Measurements from ENCODE around the gene DIPK2B. TPM values are rescaled to one million over a fixed set of nuclear protein-coding genes. Genes with fewer than 3 reads are reported as not detected.

DIPK2B gene
- total RNA-seq, 1 experiment from 2014 or later = not detected

- H3K4me3 Mint-ChIP-seq = no peak overlapping the region
- no CpG with 5 or more reads among the region's 6 CpGs for WGBS (ENCODE audit: extremely low coverage, insufficient read length, low lambda C conversion rate)
Measured at GRCh38 chrX:45187731-45188130, 12.9 kb downstream of the DIPK2B start.

More at GRCh38 chrX:45187731-45188130, 12.9 kb downstream of the DIPK2B start:
- no peaks in the 10 kb centered on the region for H3K27me3 ChIP-seq (ENCODE audit: insufficient read depth, low read length)
- no peak overlapping the region for H4K8ac ChIP-seq (replicated peaks; ENCODE audit: insufficient read length, low read depth, low read length)
- Mint-ChIP-seq H3K36me3 (ENCODE audit: insufficient read depth in 1 of 3, low read depth in 3 of 3) (peaks cover 0 to 3% (median 0%) of the 10 kb centered on the region in 3 experiments; a peak in 2 of 7 replicates), H3K27ac (no peak overlapping the region), H3K9me3 (peaks cover 59 to 65% of the 10 kb centered on the region in 2 experiments), H3K27me3 (ENCODE audit: low read depth) (peaks cover 2% of the 10 kb centered on the region; the same call in 1 of the 2 replicates), H3K4me1 (peaks cover 2 to 8% of the 10 kb centered on the region in 2 experiments; a peak in 2 of 4 replicates)
- no peaks in the 10 kb centered on the region for H3K79me2 ChIP-seq (ENCODE audit: insufficient read depth, low read length)
- no peak overlapping the region for H3T11ph ChIP-seq (ENCODE audit: low read length)
- TF ChIP-seq, protein P1, sequence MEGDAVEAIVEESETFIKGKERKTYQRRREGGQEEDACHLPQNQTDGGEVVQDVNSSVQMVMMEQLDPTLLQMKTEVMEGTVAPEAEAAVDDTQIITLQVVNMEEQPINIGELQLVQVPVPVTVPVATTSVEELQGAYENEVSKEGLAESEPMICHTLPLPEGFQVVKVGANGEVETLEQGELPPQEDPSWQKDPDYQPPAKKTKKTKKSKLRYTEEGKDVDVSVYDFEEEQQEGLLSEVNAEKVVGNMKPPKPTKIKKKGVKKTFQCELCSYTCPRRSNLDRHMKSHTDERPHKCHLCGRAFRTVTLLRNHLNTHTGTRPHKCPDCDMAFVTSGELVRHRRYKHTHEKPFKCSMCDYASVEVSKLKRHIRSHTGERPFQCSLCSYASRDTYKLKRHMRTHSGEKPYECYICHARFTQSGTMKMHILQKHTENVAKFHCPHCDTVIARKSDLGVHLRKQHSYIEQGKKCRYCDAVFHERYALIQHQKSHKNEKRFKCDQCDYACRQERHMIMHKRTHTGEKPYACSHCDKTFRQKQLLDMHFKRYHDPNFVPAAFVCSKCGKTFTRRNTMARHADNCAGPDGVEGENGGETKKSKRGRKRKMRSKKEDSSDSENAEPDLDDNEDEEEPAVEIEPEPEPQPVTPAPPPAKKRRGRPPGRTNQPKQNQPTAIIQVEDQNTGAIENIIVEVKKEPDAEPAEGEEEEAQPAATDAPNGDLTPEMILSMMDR (conservative IDR thresholded peaks at IDR 0.05) = no peak
- no peak overlapping the region for H2BK120ac ChIP-seq (ENCODE audit: low read depth, low read length, poor library complexity, severe bottlenecking)
- no peak overlapping the region for H2BK12ac ChIP-seq (ENCODE audit: insufficient read length, low read depth, low read length)
- H4K5ac ChIP-seq (ENCODE audit: insufficient read length, low read depth, low read length) = no peak overlapping the region
- no peak overlapping the region for H3K4me2 ChIP-seq (ENCODE audit: insufficient read depth, insufficient read length, low read length)
- H4K91ac ChIP-seq (ENCODE audit: insufficient read length, low read depth, low read length) = no peak overlapping the region
- no peak overlapping the region for H2BK15ac ChIP-seq (ENCODE audit: low read depth, low read length)
- DNase-seq = no peak
- H3K4ac ChIP-seq (ENCODE audit: low read depth, low read length) = no peak overlapping the region
- no peaks in the 10 kb centered on the region for H3K4me1 ChIP-seq (ENCODE audit: insufficient read depth, low read length)
- peaks cover 36% of the 10 kb centered on the region for H3K9me3 ChIP-seq (ENCODE audit: control insufficient read depth, low read depth, low read length)
- H2AK5ac ChIP-seq (ENCODE audit: insufficient read length, low read length) = no peak overlapping the region
- no peaks in the 10 kb centered on the region for H4K20me1 ChIP-seq (ENCODE audit: control insufficient read depth, insufficient read depth, insufficient read length)
- no peak overlapping the region for H2BK5ac ChIP-seq (ENCODE audit: insufficient read length, low read length)
- H3K27ac ChIP-seq (ENCODE audit: insufficient read length, low read depth, low read length) = no peak overlapping the region
- H3K79me1 ChIP-seq (ENCODE audit: insufficient read depth, low read depth, low read length, poor library complexity, severe bottlenecking) = no peaks in the 10 kb centered on the region
- no peak overlapping the region for H3K23ac ChIP-seq (ENCODE audit: insufficient read length, low read depth, low read length)
- no peak overlapping the region for H2AFZ ChIP-seq (ENCODE audit: low read length)
- no peaks in the 10 kb centered on the region for H3K23me2 ChIP-seq (ENCODE audit: insufficient read length, low read depth, low read length, poor library complexity, severe bottlenecking)
- no peak overlapping the region for H3K56ac ChIP-seq (ENCODE audit: insufficient read length, low read depth, low read length)
- H2BK20ac ChIP-seq (ENCODE audit: low read depth, low read length, poor library complexity, severe bottlenecking) = no peak overlapping the region
- H3K18ac ChIP-seq (ENCODE audit: insufficient read length, low read depth, low read length) = no peak overlapping the region
- H3K9ac ChIP-seq (ENCODE audit: extremely low read depth, insufficient read length, low read length) = no peak overlapping the region
- no peak overlapping the region for H3K14ac ChIP-seq (ENCODE audit: insufficient read depth, low read length)
